Calu3 (cell line): Measurements from ENCODE around the gene AKAP7. TPM values are rescaled to one million over a fixed set of nuclear protein-coding genes. Genes with fewer than 3 reads are reported as not detected.
"Not testable (repeated sequence)": the region's sequence is repeated elsewhere in the genome, so short reads cannot be mapped to it uniquely, and the experiment has no call there.

Experiments
- BruUV-seq: library from RNA; stranded (reverse); fragments of 400-500 nt; replicated peaks from 2 replicates; lab custom pipeline; 2021; lab: Mats Ljungman, UMichigan
- CTCF ChIA-PET: fragments of 300-600 bp; sonication (Branson Sonifier 250); formaldehyde crosslinking; loops from one replicate; lab custom pipeline; 2022; ENCODE audit warnings: antibody characterized with exemption; lab: Charles Lee
- DNase-seq: peaks from one replicate; pipeline ENCODE4 v3.0.0; 2022
- H3K27ac Mint-ChIP-seq: one replicate; pipeline ENCODE4 v1.8.0; 2022; ENCODE audit warnings: mixed read lengths; ENCODE audit not compliant: unreplicated experiment
- H3K27me3 Mint-ChIP-seq: one replicate; pipeline ENCODE4 v1.8.0; 2022; ENCODE audit warnings: mixed read lengths; ENCODE audit not compliant: unreplicated experiment
- H3K36me3 Mint-ChIP-seq: one replicate; pipeline ENCODE4 v1.8.0; 2022; ENCODE audit warnings: mild to moderate bottlenecking, moderate library complexity, mixed read lengths; ENCODE audit not compliant: insufficient read depth, unreplicated experiment
- H3K4me1 Mint-ChIP-seq: one replicate; pipeline ENCODE4 v1.8.0; 2022; ENCODE audit warnings: mild to moderate bottlenecking, low read depth, mixed read lengths; ENCODE audit not compliant: unreplicated experiment
- H3K4me3 Mint-ChIP-seq: one replicate; pipeline ENCODE4 v1.8.0; 2022; ENCODE audit warnings: mild to moderate bottlenecking, low read depth, moderate library complexity, mixed read lengths; ENCODE audit not compliant: unreplicated experiment
- H3K9me3 Mint-ChIP-seq: one replicate; pipeline ENCODE4 v1.8.0; 2022; ENCODE audit warnings: low read depth, mixed read lengths; ENCODE audit not compliant: unreplicated experiment
- CTCF ChIP-seq: fragments of 200-600 bp; IDR thresholded peaks from one replicate; pipeline ENCODE4 v1.8.0; 2022; ENCODE audit warnings: antibody characterized with exemption; ENCODE audit not compliant: unreplicated experiment
- intact Hi-C: fragments of 100-400 bp; cut with micrococcal nuclease; formaldehyde crosslinking; loops from one replicate; pipeline ENCODE4 v1.10.0; 2022; ENCODE audit not compliant: unreplicated experiment
- total RNA-seq: library from RNA; stranded (reverse); gene quantifications from 2 replicates; pipeline ENCODE4 v1.2.3, GENCODE V29; 2022

AKAP7 gene
- total RNA-seq, 1 experiment from 2014 or later, result 7.7 TPM

GRCh38 chr6:131258816-131259476, 123.7 kb downstream of the AKAP7 start:
- Mint-ChIP-seq H3K27ac (peak overlapping the region; percentile 74), H3K4me1 (peaks cover 36% of the 10 kb centered on the region), H3K4me3 (peak overlapping the region; percentile 1), H3K9me3 (no peaks in the 10 kb centered on the region), H3K27me3 (no peaks in the 10 kb centered on the region), H3K36me3 (no peaks in the 10 kb centered on the region)
- peak; percentile 57 for DNase-seq
- CTCF ChIA-PET, result interaction anchor here (0.6 to 1.2 kb wide), 3 partner anchors 10 to 260 kb away, joined by 3 to 5 read pairs (median 4); no protein-coding TSS in a partner anchor
- BruUV-seq, result no TSS peak
- TF ChIP-seq CTCF, result no peak
- intact Hi-C loops, result loop anchor here (10.0 kb wide), 1 partner anchor 54 kb away; no protein-coding TSS in a partner anchor

GRCh38 chr6:131260960-131261359, 125.7 kb downstream of the AKAP7 start:
- H3K27ac Mint-ChIP-seq, intact Hi-C loops, BruUV-seq, H3K36me3 Mint-ChIP-seq, H3K27me3 Mint-ChIP-seq, DNase-seq, CTCF ChIA-PET, H3K4me3 Mint-ChIP-seq, H3K9me3 Mint-ChIP-seq: not testable (repeated sequence)
- H3K4me1 Mint-ChIP-seq, result peaks cover 30% of the 10 kb centered on the region

GRCh38 chr6:131262060-131262459, 126.8 kb downstream of the AKAP7 start:
- Mint-ChIP-seq H3K9me3 (no peaks in the 10 kb centered on the region), H3K27ac (no peak overlapping the region), H3K4me3 (no peak overlapping the region), H3K4me1 (peaks cover 27% of the 10 kb centered on the region), H3K36me3 (no peaks in the 10 kb centered on the region), H3K27me3 (no peaks in the 10 kb centered on the region)
- TF ChIP-seq CTCF, result peak; percentile 24
- no TSS peak for BruUV-seq
- intact Hi-C loops, result no loop called here
- CTCF ChIA-PET, result no interaction called here
- no peak for DNase-seq

- no peak for DNase-seq
- intact Hi-C loops, result no loop called here
- H3K27me3 Mint-ChIP-seq, result no peaks in the 10 kb centered on the region
- CTCF ChIA-PET, result interaction anchor here (0.9 kb wide), 1 partner anchor 39 kb away, joined by 3 read pairs; no protein-coding TSS in a partner anchor
- no peaks in the 10 kb centered on the region for H3K9me3 Mint-ChIP-seq
- no TSS peak for BruUV-seq
- no peak overlapping the region for H3K27ac Mint-ChIP-seq
- TF ChIP-seq CTCF, result no peak
- no peak overlapping the region for H3K4me3 Mint-ChIP-seq
- no peaks in the 10 kb centered on the region for H3K4me1 Mint-ChIP-seq
- no peaks in the 10 kb centered on the region for H3K36me3 Mint-ChIP-seq
Measured at GRCh38 chr6:131265939-131266338, 130.7 kb downstream of the AKAP7 start.

GRCh38 chr6:131268303-131268702, 133.0 kb downstream of the AKAP7 start:
- Mint-ChIP-seq H3K27ac (no peak overlapping the region), H3K9me3 (no peaks in the 10 kb centered on the region), H3K4me3 (no peak overlapping the region), H3K27me3 (no peaks in the 10 kb centered on the region), H3K4me1 (no peaks in the 10 kb centered on the region), H3K36me3 (no peaks in the 10 kb centered on the region)
- TF ChIP-seq CTCF, result no peak
- CTCF ChIA-PET, result no interaction called here
- DNase-seq, result no peak
- intact Hi-C loops, result no loop called here
- no TSS peak for BruUV-seq
